CD4-positive, alpha-beta T cell treated with Interleukin-15 for 1 hour (primary cell): ENCODE measurements around the gene TNKS1BP1.
A peak's percentile ranks its signal among the peaks of the same experiment; 100 is the strongest.

Experiments used
- DNase-seq: peaks from one replicate; pipeline ENCODE4 v3.0.0-alpha.2; 2020

Gene TNKS1BP1

DNA sequence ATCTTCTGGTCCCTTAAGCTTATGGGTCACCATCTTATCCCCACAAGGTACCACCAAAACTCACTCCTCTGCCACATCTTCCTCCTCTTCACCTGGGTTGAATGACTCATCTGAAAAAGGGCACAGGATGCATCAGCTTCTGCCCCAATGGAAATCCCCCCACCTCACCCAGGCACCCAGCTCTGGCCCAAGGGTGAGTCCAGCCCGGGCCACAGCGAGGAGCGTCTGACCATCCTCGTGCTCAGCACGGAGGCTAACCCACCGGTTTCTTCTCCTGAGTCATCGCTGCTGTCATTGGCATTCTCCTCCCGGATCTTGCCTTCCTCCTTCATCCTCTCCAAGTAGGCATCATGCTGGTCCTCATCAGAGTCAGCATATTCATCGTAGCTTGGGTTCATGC lies 5.3 kb upstream of the TNKS1BP1 start:
- DNase-seq = no peak

DNA sequence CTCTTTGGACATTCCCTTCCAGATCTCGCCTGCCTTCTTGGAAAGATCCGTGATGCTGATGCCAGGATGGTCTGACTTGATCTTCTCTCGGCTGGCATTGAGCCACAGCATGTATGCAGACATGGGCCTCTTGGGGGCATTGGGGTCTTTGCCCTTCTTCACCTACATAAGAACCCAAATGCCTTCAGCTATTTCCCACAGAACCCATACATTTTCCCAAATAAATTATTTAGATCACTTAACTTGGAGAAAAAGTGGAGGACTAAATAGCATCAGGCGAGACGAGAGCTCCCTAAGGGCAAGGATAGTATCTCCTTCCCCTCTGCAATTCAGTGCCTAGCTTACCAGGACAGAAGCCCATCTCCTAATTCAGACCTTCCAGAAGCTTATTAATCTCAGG lies 3.0 kb upstream of the TNKS1BP1 start:
- DNase-seq = no peak

DNA sequence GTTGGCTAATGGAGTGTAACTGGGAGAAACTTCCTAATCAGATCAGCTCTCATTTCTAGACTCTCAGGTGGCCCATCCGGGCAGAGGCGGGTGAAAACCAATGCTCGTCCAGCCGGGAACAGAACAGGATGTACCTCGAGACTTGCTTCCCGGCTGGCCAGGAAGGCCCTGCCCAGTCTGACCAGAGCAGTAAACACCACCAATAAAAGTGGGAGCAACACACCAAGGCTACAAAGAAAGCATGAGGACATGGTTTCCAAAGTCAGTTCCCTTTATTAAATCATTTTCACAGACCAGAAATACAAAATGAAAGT lies 940 bp upstream of the TNKS1BP1 start:
- DNase-seq = no peak

DNA sequence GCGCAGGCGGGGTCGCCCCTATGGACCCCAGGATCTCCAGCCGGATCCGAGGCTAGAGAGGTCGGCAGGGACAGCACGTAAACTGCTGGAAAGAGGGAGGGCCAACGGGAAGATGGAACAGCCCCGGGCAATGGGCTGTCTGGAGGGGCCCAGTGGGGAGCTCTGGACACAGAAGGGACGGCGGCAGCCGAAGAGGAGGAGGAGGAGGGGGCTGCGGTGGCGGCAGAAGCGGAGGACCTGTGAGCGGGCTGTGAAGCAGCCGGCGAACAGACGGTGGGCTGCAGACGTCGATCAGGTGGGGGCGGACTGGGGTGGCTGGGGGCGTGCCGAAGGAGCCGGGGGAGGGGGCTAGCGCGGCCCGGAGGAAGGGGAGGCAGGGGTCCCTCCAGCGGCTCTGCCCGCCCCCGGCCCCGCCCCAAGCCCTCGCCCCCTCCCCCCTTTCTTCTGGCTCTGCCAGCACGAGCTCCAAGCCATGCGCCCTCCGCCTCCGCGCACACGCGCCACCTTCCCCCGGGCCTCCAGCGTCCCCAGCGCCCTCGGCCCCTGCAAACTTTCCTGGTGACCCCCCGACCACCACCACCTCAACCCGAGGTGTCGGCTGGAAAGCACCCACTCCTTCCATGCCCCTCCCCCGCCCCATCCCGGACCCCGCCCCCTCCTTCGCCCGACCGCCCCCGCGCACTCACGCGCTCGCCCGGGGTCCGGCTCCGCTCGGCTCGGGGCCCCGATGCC lies 432 bp downstream of the TNKS1BP1 start:
- DNase-seq = no peak

DNA sequence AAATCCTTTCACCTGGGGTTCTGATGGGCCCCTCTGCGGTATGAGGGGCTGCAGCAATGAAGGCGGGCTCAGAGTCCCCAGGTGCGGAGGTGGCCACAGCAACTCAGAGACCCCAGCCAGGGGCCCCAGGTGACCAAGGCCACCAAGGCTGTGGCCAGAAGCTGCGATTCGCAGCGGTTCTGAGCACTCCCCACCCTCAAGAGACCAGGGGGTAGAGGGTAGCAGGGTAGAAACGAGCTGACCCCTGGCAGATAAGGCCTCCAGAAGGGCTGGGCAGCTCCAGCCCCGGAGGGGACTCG lies 948 bp downstream of the TNKS1BP1 start:
- DNase-seq = no peak

DNA sequence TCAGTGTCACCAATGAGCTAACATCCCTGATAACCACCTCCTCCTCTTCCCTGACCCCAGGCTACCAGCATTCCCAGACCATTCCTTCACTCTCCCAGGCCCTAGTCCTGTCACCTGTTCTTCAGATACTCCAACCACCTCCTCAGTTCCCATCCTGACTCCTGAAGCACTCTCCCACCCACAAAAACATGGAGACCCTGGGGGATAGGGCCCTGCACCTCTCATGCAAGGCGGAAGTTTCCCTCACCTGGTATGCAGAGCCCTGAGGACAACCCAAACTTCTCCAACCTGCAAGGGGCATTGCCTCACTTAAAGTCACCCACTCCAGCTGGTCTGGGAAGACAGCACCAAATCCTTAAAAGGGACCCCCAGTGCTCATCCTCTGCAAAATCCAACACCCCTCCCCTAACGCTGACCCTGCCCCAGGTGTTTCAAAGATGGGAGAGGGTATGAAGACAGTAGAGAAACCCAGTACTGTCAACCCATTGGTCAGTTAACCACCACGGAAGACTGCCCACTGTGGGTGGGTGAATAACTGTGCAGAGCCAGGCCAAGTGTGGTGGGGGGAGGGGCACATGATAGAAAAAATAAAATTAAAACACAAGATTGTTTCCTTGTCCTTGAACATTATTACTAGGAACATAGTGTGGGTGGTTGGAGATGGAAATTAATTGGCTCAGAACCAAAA lies 1.4 kb downstream of the TNKS1BP1 start:
- no peak for DNase-seq

DNA sequence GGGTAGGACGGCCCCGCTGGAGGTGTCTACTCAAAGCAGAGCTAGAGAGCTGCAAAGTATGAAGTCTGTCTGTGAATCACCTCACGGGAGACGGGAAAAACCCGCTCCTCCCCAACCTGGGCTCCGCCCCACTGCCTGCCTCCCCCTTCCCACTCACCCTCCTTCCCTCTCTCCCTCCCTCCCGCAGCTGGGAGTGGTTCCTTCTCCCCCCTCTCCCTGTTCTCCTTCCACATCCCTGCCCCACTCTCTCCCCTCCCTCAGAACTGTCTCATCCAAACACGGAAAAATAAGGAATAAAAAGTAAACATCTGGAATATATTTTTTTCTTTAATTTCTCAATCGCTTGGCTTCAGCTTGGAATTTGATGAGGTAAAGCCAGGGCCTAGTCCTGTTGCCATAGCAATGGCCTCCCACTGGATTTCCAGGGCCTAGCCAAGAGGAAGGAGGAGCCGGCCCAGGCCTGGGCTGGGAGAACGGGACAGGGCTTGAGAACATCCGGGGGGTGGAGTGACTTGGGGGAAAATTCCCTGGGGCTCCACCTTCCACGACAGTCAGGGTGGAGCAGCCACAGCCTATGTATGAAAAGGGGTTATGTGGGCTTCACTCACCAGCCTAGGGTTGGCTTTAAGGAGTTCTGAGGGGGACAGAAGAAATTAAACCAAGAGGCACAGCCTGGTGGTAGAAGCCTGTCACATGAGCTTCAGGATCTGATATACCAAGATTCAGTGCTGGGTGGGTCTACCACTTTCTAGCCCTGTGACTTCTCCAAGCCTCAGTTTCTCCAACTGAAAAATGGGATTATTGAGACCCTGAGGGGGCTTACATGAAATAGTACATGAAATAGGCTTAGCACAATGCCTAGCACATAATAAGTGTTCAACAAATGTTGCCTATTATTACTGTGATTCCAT lies 2.2 kb downstream of the TNKS1BP1 start:
- no peak for DNase-seq

DNA sequence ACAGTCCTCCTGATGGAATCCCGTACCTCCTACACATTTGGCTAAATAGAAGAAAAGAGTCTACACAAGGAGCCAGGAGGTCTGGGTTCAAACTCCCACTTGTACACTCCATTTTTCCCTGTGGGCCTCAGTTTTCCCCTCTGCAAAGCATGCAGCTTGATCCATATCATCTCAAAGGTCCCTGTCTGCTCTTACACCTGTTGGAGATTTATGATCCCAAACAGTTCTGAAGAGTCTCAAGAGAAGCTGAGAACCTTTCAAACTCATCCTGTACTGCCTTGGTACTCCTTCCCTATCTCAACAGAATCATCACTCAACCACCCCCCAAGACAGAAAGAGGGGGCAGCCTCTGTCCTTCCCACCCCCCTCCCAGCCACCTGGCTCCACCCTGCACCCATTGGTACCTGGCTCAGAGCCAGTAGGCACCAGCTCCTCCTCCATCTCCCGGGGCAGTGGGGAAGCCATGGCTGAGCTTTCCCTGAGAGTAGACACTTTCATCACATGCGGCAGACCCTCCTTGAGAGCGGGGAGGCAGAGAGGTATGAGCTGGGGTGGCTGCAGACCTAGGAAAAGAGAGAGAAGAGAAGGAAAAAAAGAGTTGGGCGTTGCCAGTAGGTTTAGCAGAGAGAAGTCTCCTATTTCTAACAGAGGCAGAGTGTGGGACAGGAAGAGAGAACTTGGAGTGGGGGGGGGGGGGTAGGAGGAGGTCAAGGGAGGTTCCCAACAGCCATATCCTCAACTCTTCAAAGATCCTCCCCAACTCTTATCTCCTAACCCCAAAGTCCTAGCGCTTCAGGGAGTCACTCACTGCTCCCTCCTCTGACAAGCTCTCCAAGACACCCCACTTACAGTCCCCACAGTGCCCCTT lies 3.1 kb downstream of the TNKS1BP1 start:
- no peak for DNase-seq

DNA sequence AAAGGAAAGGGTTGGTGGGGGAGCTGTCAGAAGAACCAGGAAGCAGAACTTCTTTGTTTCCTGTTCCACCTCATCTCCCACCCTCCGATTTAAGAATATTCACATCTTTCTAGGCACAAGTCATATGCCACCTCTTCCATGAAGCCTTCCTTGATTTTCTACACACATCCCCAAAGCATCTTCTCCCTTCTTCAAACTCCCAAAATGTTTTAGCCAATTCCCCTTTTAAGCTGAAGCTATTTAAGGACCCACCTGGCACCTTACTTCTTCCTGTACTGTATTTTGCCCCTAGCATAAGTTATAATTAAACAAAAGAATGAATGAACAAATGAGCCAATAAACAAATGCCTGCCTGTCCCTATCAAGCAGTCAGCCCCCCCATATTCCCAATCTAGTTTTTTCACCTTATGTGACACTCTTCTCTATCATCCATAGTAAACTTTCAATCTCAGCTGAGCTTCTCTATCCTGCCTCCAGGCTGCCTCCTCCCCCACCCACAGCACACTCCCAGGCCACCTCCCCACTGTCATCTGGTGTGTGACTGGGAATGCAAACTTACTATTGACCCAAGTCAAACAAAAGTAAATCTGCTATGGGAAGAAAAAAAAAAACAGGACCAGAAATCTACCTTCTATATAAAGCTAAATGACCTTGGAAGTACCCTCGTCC lies 3.9 kb downstream of the TNKS1BP1 start:
- DNase-seq = no peak

DNA sequence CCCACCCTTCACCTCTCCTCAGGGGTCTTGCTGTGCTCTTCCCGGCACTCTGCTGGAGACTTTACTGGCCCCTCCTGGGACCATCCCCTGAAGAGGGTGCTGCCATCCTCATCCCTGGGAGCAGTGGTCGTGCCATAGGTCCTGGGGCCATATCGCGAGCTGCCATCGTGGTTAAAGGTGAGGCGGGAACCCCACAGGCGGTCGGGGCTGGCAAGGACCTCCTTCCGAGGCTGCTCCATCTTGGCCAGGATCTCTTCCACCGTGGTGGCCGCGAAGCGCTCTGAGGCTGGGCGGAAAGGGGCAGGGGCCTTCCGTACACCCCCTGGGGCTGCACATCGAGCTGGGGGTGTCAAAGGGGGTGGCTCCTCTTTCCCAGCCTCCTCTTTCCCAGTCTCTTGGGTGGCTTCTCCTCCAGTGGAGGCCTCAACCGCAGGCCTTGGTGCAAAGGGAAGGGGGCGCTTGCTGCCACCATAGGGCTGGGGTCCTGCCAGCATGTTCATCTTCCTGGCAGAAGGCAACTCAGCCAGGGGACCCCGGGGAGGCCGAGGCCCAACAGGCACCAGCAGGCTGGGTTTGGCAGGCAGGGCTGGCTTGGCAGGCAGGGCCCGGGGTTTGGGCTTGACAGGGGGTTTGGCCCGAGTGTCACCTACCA lies 4.6 kb downstream of the TNKS1BP1 start:
- no peak for DNase-seq

DNA sequence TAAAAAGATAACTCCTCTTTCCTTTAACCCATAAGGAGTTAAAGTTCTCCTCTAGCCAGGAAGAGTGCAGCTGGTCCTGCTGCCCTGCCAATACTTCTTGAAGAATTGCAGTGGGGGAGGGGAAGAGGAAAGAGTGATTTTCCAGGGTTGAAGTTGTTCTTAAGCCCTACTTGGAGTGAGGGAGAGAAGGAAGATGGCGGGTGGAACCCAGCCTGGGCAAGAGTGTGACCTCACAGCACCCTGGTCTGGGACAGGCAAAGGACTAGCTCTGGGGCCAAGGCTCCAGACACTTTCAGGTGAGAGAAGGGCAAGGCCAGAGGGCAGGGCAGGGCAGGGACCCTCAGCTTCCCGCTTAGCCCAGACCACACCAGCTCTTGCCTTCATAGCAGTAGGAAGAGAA lies 6.6 kb downstream of the TNKS1BP1 start:
- no peak for DNase-seq

DNA sequence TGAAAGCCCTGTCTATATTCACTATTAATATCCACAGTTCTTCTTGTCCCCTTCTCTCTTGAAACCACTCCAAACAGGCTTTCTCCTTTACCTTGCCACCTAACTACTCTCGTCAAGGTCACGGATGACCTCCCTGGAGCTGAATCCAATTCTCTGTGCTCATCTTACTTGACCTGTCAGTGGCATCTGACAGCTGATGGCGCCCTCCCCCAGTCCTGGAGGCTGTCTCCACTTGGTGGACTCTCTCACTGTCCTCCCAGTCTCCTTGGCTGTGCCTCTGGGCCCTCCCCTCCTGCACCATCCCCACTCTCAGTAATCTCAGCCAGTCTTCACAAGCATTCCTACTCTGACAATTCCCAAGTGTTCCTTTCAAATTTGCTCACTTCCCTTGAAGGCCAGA lies 8.7 kb downstream of the TNKS1BP1 start:
- DNase-seq = no peak

DNA sequence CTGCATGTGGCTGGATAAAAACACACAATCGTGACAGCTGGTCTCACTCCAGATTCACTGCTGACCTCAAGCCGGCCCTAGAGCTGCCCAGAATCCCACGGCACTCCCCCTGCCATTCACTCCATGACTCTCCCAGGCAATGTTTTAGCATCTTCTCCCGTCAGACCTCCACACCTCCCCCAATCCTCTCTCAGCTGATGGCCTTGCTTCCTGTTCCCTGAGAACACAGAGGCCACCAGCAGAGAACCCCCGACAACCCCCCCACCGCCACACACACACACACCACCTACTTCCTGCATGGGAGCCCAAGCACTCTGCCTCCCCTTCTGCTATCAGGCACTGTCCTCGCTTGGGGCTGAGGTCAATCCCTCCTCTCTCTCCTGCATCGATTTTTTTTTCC lies 9.3 kb downstream of the TNKS1BP1 start:
- DNase-seq = no peak

DNA sequence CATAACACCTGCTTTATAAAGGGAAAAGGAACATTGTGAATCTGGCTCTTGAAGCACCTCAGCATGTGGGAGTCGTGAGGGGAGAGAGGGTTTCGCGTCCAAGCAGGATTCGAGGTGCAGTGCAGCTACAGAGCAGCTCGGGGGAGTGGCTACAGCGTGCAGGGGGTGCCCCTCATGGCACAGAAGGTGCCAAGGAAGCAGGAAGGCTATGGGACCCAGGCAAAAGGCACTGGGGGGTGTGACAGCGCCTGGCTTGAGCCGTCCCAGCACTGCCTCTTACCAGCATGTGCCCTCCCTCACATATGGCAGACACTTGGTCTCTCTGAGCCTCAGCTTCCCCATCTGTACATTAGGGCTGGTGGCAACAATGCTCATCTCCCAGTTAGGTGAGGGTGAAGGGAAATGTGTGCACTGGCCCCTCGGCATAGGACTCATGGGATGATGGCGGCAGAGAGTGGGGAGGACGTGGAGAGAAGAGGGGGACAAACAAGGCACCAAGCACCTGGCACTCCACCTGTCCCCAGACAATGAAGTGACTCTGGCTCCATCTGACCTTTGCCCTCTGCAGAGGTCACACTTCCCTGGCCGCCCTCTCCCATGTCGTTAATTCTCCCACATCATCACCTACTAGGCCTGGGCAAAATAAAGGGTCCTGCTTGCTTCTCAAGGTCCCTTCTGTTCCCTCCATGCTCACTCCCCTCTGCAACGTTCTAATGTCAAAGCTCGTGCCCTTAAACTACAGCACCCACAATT lies 10.4 kb downstream of the TNKS1BP1 start:
- no peak for DNase-seq

DNA sequence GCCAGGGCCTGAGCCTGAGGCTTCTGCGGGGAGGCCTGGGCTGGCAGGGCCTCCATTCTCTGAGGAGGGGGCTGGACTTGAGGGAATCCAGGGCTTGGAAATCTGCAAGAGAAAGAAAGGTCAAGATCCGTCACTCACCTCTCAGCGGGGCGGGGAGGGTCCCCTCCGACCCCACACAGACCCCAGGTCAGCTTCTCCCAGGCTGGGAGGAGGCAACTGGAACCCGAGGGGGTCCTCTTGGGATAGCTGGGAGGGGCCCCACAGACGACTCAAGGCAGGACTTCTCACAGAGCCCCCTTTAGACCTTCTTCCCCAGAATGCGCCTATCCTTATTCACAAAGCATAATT lies 11.0 kb downstream of the TNKS1BP1 start:
- DNase-seq = no peak

DNA sequence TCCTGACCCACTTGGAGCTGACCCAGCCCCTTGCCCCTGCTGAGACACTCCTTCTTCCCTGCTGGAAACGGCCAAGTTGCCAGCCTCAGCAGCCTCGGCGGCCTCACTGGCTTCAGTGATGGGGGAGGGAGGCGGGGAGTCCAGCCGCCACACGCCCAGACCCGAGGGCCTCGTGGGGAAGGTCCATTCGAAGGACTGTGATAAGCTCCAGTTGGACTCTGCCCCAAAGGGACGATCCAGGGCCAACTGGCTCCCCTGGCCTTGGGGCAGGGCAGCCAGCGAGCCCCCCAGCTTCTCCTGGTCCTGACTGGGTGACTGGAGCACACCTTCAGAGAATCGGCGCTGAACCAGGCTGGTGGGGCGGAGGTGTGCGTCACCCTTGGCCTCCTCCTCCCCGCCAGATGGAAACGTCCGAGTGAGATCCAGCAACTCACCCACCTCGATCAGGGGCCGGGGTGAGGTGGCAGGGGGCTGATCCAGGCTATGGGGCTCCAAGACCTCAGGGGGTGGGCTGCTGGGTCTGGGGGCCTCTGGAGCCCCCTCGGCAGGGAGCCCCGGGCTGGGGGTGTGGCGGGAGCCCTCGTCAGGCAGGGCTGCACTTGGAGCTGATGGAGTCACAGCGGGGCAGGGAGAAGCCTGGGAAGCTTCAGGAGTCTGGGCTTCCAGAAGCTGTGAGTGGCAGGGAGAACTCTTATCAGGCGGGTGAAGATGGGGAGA lies 11.5 kb downstream of the TNKS1BP1 start:
- no peak for DNase-seq

DNA sequence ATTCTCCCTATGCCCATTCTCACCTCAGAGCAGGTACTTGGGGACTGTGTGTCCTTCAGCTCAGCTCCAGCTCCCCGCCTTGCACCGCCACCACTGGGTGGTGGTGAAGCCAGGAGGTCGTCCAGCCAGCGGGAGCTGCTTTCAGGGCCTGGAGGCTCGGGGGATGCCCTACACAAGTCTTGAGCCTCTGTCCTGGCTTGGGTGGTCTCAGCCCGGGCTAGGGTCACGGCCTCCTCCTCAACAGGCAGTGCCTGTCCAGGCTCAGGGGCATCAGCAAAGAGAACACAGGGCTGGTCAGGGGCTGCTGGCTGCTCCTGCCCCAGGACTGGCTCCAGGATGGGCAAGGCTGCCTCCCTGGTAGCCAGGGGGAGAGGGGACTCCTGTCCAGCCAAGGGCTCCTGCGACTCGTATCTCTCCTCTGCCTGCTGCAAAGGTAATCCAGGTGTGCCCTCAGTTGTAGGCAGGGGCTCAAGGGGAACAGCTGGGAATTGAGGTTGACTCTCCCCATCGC lies 12.2 kb downstream of the TNKS1BP1 start:
- DNase-seq = no peak

DNA sequence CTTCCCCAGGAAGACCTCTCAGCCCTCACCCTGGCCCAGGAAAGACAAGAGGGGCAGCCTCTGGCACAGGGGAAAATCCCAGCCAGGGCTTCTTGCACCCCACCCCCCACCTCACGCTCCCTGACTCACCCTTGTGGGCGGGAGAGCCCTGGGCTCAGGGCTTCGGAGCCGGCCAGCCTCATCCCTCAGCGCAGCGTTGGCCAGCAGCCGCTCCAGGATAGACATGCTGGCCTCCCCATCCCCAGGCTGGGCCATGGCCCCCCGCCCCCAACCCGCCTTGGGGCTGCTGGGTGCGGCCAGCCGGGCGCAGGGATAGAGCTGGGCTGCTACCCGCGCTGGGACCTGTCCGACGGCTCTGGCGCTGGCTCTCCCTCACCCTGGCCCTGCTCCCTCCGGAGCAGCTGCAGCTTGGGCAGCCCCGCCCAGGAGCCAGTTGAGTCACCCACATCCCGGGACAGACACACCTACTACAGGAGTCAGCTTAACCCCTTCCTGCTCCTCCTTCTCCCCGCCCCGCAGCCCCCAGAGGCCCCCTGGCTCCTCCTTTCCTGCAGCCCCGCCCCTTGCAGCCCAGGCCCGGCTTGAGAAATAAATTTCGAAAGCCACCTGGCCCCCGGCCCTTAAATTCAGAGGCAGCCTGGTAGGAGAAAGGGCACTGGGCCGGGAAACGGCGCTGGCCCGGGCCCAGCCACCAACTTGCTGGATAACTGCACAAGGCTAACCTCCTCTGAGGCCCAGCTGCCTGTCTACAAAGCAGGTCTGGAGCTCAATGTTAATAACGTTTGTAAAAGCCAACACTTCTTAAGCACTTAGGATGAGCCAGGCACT lies 13.4 kb downstream of the TNKS1BP1 start:
- DNase-seq = peak; percentile 62

DNA sequence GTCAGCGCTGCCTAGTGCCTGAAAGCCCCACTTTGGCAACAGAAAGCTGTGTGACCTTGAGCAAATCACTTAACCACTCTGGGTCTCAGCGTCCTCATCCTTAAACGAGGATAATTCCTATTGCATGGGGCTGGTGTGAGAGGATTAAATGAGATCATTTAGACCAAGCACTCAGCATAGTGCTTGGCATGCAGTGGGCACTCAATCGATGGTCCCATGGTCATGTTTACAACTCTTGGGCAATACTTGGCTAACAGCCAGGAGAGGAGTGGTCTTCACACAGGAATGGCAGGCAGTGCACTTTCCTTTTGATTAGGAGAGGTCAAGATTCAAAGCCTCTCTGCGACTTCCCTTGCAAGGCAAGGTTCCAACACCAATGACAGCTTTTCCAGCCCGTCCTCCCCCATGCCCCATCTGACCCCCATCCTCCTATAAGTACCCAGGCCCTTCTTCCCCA lies 14.1 kb downstream of the TNKS1BP1 start:
- DNase-seq = no peak
